GM19397 (cell line): ENCODE measurements around the gene SLC17A7.

Experiments used
- ATAC-seq: cut with Tn5 transposase; IDR thresholded peaks from one replicate; pipeline ENCODE4 v1.9.1; 2021; ENCODE audit warnings: mild to moderate bottlenecking, moderate library complexity; ENCODE audit not compliant: unreplicated experiment

The SLC17A7 gene

GRCh38 chr19:49383599-49383998 is 57.7 kb downstream of the SLC17A7 start:
- ATAC-seq: no peak

- ATAC-seq: no peak
These were observed 58.7 kb downstream of the SLC17A7 start for GRCh38 chr19:49382639-49383038.

DNA sequence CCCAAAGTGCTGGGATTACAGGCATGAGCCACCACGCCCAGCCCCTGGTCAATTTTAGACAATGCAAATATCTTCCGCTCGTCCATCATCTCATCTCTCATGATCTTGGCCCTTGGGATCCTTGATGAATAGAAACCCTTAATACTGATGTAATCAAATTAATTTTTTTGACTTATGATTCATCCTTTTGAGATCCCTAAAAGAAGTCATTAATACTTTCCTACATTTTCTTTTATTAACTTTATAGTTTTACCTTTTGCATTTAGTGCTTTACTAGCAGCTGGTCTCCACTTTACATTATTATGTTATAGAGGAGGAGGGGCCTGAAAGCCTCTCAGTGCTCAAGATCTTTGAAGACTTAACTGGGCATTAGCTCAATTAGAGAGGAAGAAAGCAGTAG is 60.9 kb downstream of the SLC17A7 start:
- no peak for ATAC-seq
